Chondrocyte (in vitro differentiated cells): Measurements from ENCODE around the gene SIX1. TPM values are rescaled to one million over a fixed set of nuclear protein-coding genes. Genes with fewer than 3 reads are reported as not detected.
A peak's percentile ranks its signal among the peaks of the same experiment; 100 is the strongest.

Experiments
- DNase-seq: peaks from one replicate; pipeline ENCODE4 v3.0.0; 2021; ENCODE audit warnings: mixed read lengths, low spot score
- H3K27ac Mint-ChIP-seq: one replicate; pipeline ENCODE4 v1.8.0; 2021; ENCODE audit warnings: mild to moderate bottlenecking, moderate library complexity, mixed read lengths; ENCODE audit not compliant: unreplicated experiment
- H3K27me3 Mint-ChIP-seq: 2 replicates; pipeline ENCODE4 v1.8.0; 2021; ENCODE audit warnings: low read depth, mixed read lengths
- H3K36me3 Mint-ChIP-seq: 2 replicates; pipeline ENCODE4 v1.8.0; 2021; ENCODE audit warnings: low read depth, mixed read lengths
- H3K4me1 Mint-ChIP-seq: 2 replicates; pipeline ENCODE4 v1.8.0; 2021; ENCODE audit warnings: low read depth, mild to moderate bottlenecking, mixed read lengths
- H3K4me3 Mint-ChIP-seq: one replicate; pipeline ENCODE4 v1.8.0; 2021; ENCODE audit warnings: mild to moderate bottlenecking, moderate library complexity, mixed read lengths; ENCODE audit not compliant: unreplicated experiment
- H3K9me3 Mint-ChIP-seq: 2 replicates; pipeline ENCODE4 v1.8.0; 2021; ENCODE audit warnings: low read depth, mixed read lengths
- long read RNA-seq: library from polyadenylated mRNA; stranded (forward); transcript quantifications from one replicate; pipeline ENCODE4 v2.0.0, GENCODE V29; 2021
- total RNA-seq: library from RNA; stranded (reverse); gene quantifications from 3 replicates; pipeline ENCODE4 v1.2.1, GENCODE V29; 2021
- TF ChIP-seq, protein P1 (sequence below): fragments of 200-600 bp; sonication (generic); IDR thresholded peaks from 2 replicates; pipeline ENCODE4 v1.5.0; 2021; ENCODE audit warnings: antibody characterized with exemption, mild to moderate bottlenecking, moderate library complexity

Gene SIX1
- total RNA-seq = 92.0 to 204 TPM (median 94.6 TPM) in 3 replicates
- long read RNA-seq, transcript SIX1-201 (2 exons, 3,996 nt) = major isoform, 223 of 248 reads
- long read RNA-seq, partial matches to known transcripts = 7 of 248 reads
- long read RNA-seq, other reads (novel, unspliced or antisense) = 18 of 248 reads

DNA sequence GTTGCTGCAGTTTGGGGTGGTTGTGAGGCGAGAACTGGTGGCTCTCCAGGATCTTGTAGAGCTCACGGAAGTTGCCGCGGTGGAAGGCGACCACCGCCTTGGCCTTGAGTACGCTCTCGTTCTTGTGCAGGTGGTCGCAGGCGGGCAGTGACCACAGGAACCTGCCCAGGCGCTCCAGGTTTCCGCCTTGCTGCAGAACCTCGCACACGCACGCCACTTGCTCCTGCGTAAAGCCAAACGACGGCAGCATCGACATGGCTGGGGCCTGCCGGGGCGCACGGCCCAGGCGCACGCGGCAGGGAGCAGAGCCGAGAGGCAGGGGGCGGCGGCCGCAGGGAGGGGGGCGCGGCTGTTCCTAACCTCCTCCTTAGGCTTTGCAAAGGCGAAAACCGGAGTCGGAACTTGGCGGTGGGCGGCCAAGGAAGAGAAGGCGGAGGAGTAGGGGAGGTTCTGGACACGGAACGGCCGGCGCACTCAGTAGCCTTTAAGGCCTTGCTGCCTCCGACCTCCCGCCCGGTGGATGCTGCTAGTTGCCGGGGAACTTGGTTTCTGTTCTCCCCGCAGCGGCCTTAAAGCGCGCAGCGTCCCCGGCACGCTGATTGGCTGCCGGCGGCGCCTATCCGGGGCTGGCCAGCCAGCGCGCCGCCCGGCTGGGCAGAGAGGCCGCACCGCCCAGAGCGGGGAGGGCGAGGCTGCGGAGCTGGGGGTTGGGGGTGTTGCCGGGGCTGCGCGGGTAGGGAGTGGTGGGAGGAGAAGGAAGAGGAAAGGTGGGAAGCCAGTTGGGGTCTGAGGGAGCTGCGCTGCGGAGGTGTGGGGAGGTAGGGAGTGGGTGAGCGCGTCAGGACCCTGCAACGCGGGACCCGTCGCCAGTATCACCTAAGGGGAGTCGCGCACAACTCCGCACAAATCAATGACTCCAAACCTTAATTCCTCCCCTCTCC, at the start of gene SIX1:
Gene SIX1 (minus strand): TSS at position 544 of the 941 bp plus-strand sequence. CDS start 288 bp downstream, at position 256.
- Mint-ChIP-seq H3K27ac (peak within 1 kb of the TSS; percentile 98), H3K27me3 (no peaks in the 10 kb centered on the region), H3K36me3 (peaks cover 39% of the 10 kb centered on the region), H3K9me3 (no peaks in the 10 kb centered on the region), H3K4me1 (peaks cover 63% of the 10 kb centered on the region), H3K4me3 (peak within 1 kb of the TSS; percentile 98)
- TF ChIP-seq, protein P1, sequence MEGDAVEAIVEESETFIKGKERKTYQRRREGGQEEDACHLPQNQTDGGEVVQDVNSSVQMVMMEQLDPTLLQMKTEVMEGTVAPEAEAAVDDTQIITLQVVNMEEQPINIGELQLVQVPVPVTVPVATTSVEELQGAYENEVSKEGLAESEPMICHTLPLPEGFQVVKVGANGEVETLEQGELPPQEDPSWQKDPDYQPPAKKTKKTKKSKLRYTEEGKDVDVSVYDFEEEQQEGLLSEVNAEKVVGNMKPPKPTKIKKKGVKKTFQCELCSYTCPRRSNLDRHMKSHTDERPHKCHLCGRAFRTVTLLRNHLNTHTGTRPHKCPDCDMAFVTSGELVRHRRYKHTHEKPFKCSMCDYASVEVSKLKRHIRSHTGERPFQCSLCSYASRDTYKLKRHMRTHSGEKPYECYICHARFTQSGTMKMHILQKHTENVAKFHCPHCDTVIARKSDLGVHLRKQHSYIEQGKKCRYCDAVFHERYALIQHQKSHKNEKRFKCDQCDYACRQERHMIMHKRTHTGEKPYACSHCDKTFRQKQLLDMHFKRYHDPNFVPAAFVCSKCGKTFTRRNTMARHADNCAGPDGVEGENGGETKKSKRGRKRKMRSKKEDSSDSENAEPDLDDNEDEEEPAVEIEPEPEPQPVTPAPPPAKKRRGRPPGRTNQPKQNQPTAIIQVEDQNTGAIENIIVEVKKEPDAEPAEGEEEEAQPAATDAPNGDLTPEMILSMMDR = no peak
- peak; percentile 97 for DNase-seq

DNA sequence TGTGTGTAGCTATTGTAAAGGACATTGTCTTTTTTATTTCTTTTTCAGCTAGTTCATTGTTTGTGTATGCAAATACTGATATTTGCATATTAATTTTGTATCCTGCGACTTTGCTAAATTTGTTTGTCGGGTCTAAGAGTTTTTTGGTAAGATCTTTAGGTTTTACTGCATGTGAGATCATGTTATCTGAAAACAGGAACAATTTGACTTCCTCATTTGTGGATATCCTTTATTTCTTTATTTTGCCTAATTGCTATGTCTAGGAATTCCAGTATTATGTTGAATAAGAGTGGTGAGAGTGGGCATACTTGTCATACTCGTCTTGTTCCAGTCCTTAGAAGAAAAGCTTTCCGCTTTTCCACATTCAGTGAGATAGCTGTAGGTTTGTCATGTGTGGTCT, 46.0 kb upstream of the SIX1 start:
- Mint-ChIP-seq H3K9me3 (peaks cover 13% of the 10 kb centered on the region), H3K27me3 (no peaks in the 10 kb centered on the region), H3K36me3 (peaks cover 3% of the 10 kb centered on the region), H3K4me3 (no peak overlapping the region), H3K27ac (no peak overlapping the region), H3K4me1 (no peaks in the 10 kb centered on the region)
- TF ChIP-seq, protein P1 = no peak
- no peak for DNase-seq

DNA sequence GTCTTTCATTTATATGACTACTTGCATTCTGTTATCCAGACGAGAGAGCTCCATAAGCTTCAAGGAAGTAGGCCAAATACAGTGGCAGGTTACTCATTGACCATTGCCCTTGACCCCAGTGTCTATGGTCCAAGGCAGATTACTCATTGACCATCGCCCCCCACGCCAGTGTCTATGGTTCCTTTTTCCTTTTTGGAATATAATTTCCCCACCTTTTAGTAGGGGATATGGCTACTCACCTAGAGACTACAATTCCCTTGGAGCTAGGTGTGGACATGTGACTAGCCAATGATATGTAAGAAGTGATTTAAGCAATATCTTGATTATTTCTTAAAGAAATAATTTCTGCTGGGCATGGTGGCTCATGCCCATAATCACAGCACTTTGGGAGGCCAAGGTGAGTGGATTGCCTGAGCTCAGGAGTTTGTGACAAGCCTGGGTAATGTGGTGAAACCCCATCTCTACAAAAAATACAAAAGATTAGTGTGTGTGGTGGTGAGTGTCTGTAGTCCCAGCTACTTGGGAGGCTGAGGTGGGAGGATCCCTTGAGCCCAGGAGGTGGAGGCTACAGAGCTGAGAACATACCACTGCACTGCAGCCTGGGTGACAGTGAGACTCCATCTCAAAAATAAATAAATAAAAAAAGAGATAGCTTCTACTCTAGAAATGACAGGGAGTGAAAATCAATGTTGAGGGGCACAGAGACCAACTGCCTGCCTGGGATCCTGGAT, 42.3 kb upstream of the SIX1 start:
- DNase-seq = no peak
- Mint-ChIP-seq H3K36me3 (no peaks in the 10 kb centered on the region), H3K4me3 (no peak overlapping the region), H3K4me1 (no peaks in the 10 kb centered on the region), H3K27me3 (no peaks in the 10 kb centered on the region), H3K27ac (no peak overlapping the region), H3K9me3 (no peaks in the 10 kb centered on the region)
- TF ChIP-seq, protein P1 = no peak

DNA sequence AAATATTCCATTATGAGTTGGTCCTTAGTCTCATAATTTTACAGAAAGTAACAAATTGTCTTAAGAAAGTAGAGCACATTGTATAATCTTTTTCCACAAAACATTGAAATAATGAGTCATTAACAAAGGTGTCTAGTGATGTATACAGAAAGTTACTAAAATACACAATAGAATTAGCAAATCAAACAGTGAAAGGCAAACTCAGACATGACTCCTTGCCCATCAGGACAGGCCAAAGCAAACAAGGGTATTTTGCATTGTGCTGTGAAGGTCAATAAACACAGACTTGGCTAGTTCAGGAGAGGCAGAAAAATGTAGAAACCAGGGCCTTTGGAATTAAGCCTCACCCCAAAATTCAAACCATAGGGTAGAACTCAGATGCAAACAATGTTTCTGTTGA, 37.6 kb upstream of the SIX1 start:
- Mint-ChIP-seq H3K36me3 (no peaks in the 10 kb centered on the region), H3K27me3 (no peaks in the 10 kb centered on the region), H3K27ac (no peak overlapping the region), H3K4me3 (no peak overlapping the region), H3K4me1 (peaks cover 4% of the 10 kb centered on the region), H3K9me3 (peaks cover 5% of the 10 kb centered on the region)
- TF ChIP-seq, protein P1 = no peak
- DNase-seq = no peak

DNA sequence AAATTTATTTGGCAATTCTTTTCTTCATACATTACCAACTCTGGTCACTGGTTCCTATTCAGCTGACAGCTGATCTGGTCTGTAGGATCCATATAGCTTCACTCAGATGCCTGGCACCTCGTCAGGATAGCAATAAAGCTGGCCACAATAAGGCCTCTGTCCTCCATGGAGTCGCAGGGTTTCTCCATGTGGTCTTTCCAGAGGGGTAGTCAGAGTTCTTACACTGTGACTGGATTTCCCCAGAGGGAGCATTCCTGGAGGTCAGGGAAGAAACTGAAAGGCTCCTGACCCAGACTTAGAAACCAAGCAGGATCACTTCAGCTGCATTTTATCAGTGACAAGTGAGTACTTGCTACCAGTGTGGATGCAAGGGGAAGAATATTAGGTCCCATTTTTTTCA, 34.9 kb upstream of the SIX1 start:
- Mint-ChIP-seq H3K4me1 (peaks cover 4% of the 10 kb centered on the region), H3K9me3 (peaks cover 5% of the 10 kb centered on the region), H3K4me3 (no peak overlapping the region), H3K27me3 (no peaks in the 10 kb centered on the region), H3K27ac (peak overlapping the region; percentile 45), H3K36me3 (no peaks in the 10 kb centered on the region)
- TF ChIP-seq, protein P1 = no peak
- no peak for DNase-seq
